B cell (primary cell): ENCODE data around the gene NCAM1. TPM values are rescaled to one million over a fixed set of nuclear protein-coding genes. Genes with fewer than 3 reads are reported as not detected.

ENCODE experiments used
- ATAC-seq: fragments of 200-7000 bp; cut with Tn5 transposase; one replicate; pipeline ENCODE4 v1.10.0; 2021; ENCODE audit warnings: low read depth, mild to moderate bottlenecking, moderate number of reproducible peaks, moderate library complexity
- CTCF ChIA-PET: fragments of 350-600 bp; sonication (Branson Sonifier 250); formaldehyde crosslinking; loops from one replicate; lab custom pipeline; 2021; ENCODE audit warnings: antibody characterized with exemption, inconsistent platforms; lab: Charles Lee
- POLR2A ChIA-PET: fragments of 350-600 bp; sonication (Branson Sonifier 250); formaldehyde crosslinking; loops from one replicate; lab custom pipeline; 2021; ENCODE audit warnings: antibody characterized with exemption; lab: Charles Lee
- DNase-seq: peaks from one replicate; pipeline ENCODE4 v3.0.0; 2013
- H2AFZ ChIP-seq: 2 replicates; pipeline ENCODE4 v1.6.1; 2012; ENCODE audit warnings: mild to moderate bottlenecking, low read depth, low read length; ENCODE audit not compliant: insufficient read depth, poor library complexity, severe bottlenecking
- H3K27ac ChIP-seq, 2 donors: 1 replicate in 1 of 2; 2 replicates in 1 of 2; pipeline ENCODE4 v1.5.1; 2012 to 2013; ENCODE audit warnings: low read length in 2 of 2, mild to moderate bottlenecking in 2 of 2, moderate library complexity in 1 of 2
- H3K27me3 ChIP-seq, 4 experiments: fragments of 200-600 bp in 1 of 4; sonication (generic) in 1 of 4; replicated peaks in 1 of 4; 1 replicate in 2 of 4; 2 replicates in 2 of 4; pipeline versions ENCODE4 v1.6.1 to v1.7.0; 2013 to 2016; ENCODE audit warnings: low read length in 3 of 4, mild to moderate bottlenecking in 2 of 4, mixed read lengths in 1 of 4, moderate library complexity in 1 of 4; ENCODE audit not compliant: insufficient read depth in 4 of 4, control insufficient read depth in 3 of 4; ENCODE audit errors: control extremely low read depth in 1 of 4
- H3K36me3 ChIP-seq, 2 experiments: replicated peaks in 1 of 2; 1 replicate in 1 of 2; 2 replicates in 1 of 2; pipeline versions ENCODE4 v1.6.1 to v1.7.1; 2013; ENCODE audit warnings: low read length in 1 of 2; ENCODE audit not compliant: insufficient read depth in 2 of 2, control insufficient read depth in 1 of 2; ENCODE audit errors: control extremely low read depth in 1 of 2, extremely low read depth in 1 of 2
- H3K4me1 ChIP-seq, 2 donors: fragments of 200-600 bp in 1 of 2; sonication (generic) in 1 of 2; 1 replicate in 1 of 2; 2 replicates in 1 of 2; pipeline versions ENCODE4 v1.5.1 to v1.6.1; 2013 to 2017; ENCODE audit warnings: low read length in 2 of 2; ENCODE audit not compliant: control insufficient read depth in 2 of 2, insufficient read depth in 2 of 2
- H3K4me2 ChIP-seq: replicated peaks from 2 replicates; pipeline ENCODE3; 2012; ENCODE audit warnings: mild to moderate bottlenecking, low read depth, low read length; ENCODE audit not compliant: poor library complexity, severe bottlenecking
- H3K4me3 ChIP-seq, 5 experiments: fragments of 200-600 bp in 1 of 5; sonication (generic) in 1 of 5; 1 replicate in 3 of 5; 2 replicates in 2 of 5; pipeline versions ENCODE4 v1.5.1 to v1.7.0; 2011 to 2016; ENCODE audit warnings: low read length in 4 of 5, mild to moderate bottlenecking in 4 of 5, low read depth in 2 of 5, control low read depth in 1 of 5, moderate library complexity in 1 of 5; ENCODE audit not compliant: insufficient read depth in 1 of 5; ENCODE audit errors: control extremely low read depth in 1 of 5, extremely low read depth in 1 of 5
- H3K79me2 ChIP-seq: fragments of 200-600 bp; sonication (generic); one replicate; pipeline ENCODE4 v1.6.0; 2016; ENCODE audit warnings: low read length; ENCODE audit not compliant: control insufficient read depth, insufficient read depth
- H3K9ac ChIP-seq: fragments of 200-600 bp; sonication (generic); 2 replicates; pipeline ENCODE4 v1.6.1; 2017; ENCODE audit warnings: mild to moderate bottlenecking, low read length, moderate library complexity
- H3K9me3 ChIP-seq, 3 donors: one replicate each; pipeline versions ENCODE4 v1.6.1 to v1.7.1; 2013; ENCODE audit warnings: low read length in 2 of 3; ENCODE audit not compliant: control insufficient read depth in 2 of 3, insufficient read depth in 1 of 3; ENCODE audit errors: control extremely low read depth in 1 of 3
- H4K20me1 ChIP-seq: 2 replicates; pipeline ENCODE4 v1.6.0; 2012; ENCODE audit warnings: mild to moderate bottlenecking, low read length; ENCODE audit not compliant: insufficient read depth, control insufficient read depth, poor library complexity, severe bottlenecking
- H3K27ac Mint-ChIP-seq: one replicate; pipeline ENCODE4 v1.8.0; 2021; ENCODE audit warnings: mixed read lengths
- H3K27me3 Mint-ChIP-seq: one replicate; pipeline ENCODE4 v1.8.0; 2021; ENCODE audit warnings: mixed read lengths
- H3K4me1 Mint-ChIP-seq: one replicate; pipeline ENCODE4 v1.8.0; 2021; ENCODE audit warnings: mixed read lengths
- H3K4me3 Mint-ChIP-seq: one replicate; pipeline ENCODE4 v1.8.0; 2021; ENCODE audit warnings: mixed read lengths
- H3K9me3 Mint-ChIP-seq: one replicate; pipeline ENCODE4 v1.8.0; 2022; ENCODE audit warnings: mixed read lengths; ENCODE audit not compliant: insufficient read depth
- CTCF ChIP-seq: fragments of 200-600 bp; IDR thresholded peaks from one replicate; pipeline ENCODE4 v1.8.0; 2022; ENCODE audit warnings: antibody characterized with exemption, mild to moderate bottlenecking
- EZH2 ChIP-seq: IDR thresholded peaks from 2 replicates; pipeline ENCODE4 v1.6.1; 2012; ENCODE audit warnings: borderline replicate concordance, low read depth, mild to moderate bottlenecking, moderate library complexity, low read length; ENCODE audit not compliant: insufficient read depth, poor library complexity, severe bottlenecking
- WGBS: methylation state at CpG from one replicate; pipeline ENCODE4 v1.1.5; 2013; ENCODE audit warnings: missing lambda C conversion rate; ENCODE audit not compliant: insufficient coverage; 5-methylcytosine and 5-hydroxymethylcytosine counted together
- intact Hi-C: fragments of 100-400 bp; cut with micrococcal nuclease; formaldehyde crosslinking; loops from one replicate; pipeline ENCODE4 v1.10.0; 2022
- polyA plus RNA-seq: library from polyadenylated mRNA; depleted of rRNA; stranded (reverse); fragments of >200 nt; gene quantifications from 2 replicates; pipeline ENCODE4 v1.2.3, GENCODE V29; 2012
- total RNA-seq, 2 donors: library from RNA; stranded (reverse); fragments of 120-200 nt in 1 of 2; gene quantifications; 1 replicate in 1 of 2; 2 replicates in 1 of 2; pipeline versions ENCODE4 v1.2.3 to v1.2.4, GENCODE V29; 2013 to 2022

Gene NCAM1
- total and polyA plus RNA-seq, 2 donors (not counting 1 experiment from before 2014, with no cell fraction given), result 0.37 TPM; not detected in 1

- Histone ChIP-seq H3K4me3 (no peak overlapping the region), H3K36me3 (no peaks in the 10 kb centered on the region), H3K4me2 (no peak overlapping the region), H3K27ac (no peak overlapping the region), H4K20me1 (no peaks in the 10 kb centered on the region), H3K9me3 (no peaks in the 10 kb centered on the region), H2AFZ (no peak overlapping the region), H3K79me2 (no peaks in the 10 kb centered on the region), H3K9ac (no peak overlapping the region), H3K27me3 (no peaks in the 10 kb centered on the region), H3K4me1 (no peaks in the 10 kb centered on the region)
- ATAC-seq (no peak), DNase-seq (no peak)
- peaks cover 6% of the 10 kb centered on the region for H3K27me3 Mint-ChIP-seq
- no peak overlapping the region for H3K27ac Mint-ChIP-seq
- H3K4me1 Mint-ChIP-seq, result no peaks in the 10 kb centered on the region
- intact Hi-C loops, result no loop called here
- ChIA-PET CTCF (no interaction called here), POLR2A (no interaction called here)
- H3K4me3 Mint-ChIP-seq, result no peak overlapping the region
- no peaks in the 10 kb centered on the region for H3K9me3 Mint-ChIP-seq
- TF ChIP-seq CTCF (no peak), EZH2 (no peak)
- WGBS, result 35% methylated on average over 2 of the region's 2 CpGs
Observed at GRCh38 chr11:113023228-113023627, 62.0 kb downstream of the NCAM1 start.

GRCh38 chr11:113023986-113024385 lies 62.8 kb downstream of the NCAM1 start:
- H3K4me3 ChIP-seq, result no peak overlapping the region
- H3K27ac Mint-ChIP-seq, result no peak overlapping the region
- H3K27me3 ChIP-seq, result no peaks in the 10 kb centered on the region
- no peak overlapping the region for H3K27ac ChIP-seq
- no peaks in the 10 kb centered on the region for H4K20me1 ChIP-seq
- H3K4me1 Mint-ChIP-seq, result no peaks in the 10 kb centered on the region
- intact Hi-C loops, result no loop called here
- ATAC-seq (no peak), DNase-seq (no peak)
- no peaks in the 10 kb centered on the region for H3K9me3 ChIP-seq
- H2AFZ ChIP-seq, result no peak overlapping the region
- H3K27me3 Mint-ChIP-seq, result peaks cover 6% of the 10 kb centered on the region
- H3K9ac ChIP-seq, result no peak overlapping the region
- 60% methylated on average over 1 of the region's 4 CpGs for WGBS
- H3K79me2 ChIP-seq, result no peaks in the 10 kb centered on the region
- H3K4me1 ChIP-seq, result no peaks in the 10 kb centered on the region
- H3K36me3 ChIP-seq, result no peaks in the 10 kb centered on the region
- CTCF ChIA-PET, result no interaction called here
- H3K4me3 Mint-ChIP-seq, result no peak overlapping the region
- POLR2A ChIA-PET, result no interaction called here
- no peak overlapping the region for H3K4me2 ChIP-seq
- no peaks in the 10 kb centered on the region for H3K9me3 Mint-ChIP-seq
- TF ChIP-seq EZH2, result no peak
- no peak for TF ChIP-seq CTCF
